BLaER1 treated with 17β-estradiol and CSF1 and Interleukin-3, amounts not matched to agents 10 nM and 100 nM (cell line): ENCODE data around the gene HCAR1.
"Not testable (repeated sequence)": the region's sequence is repeated elsewhere in the genome, so short reads cannot be mapped to it uniquely, and the experiment has no call there.

Experiments used
- H3K27ac ChIP-seq, 11 experiments: shearing (Covaris generic); formaldehyde crosslinking; 2 replicates each; pipeline ENCODE4 v1.8.1; 2022
- H3K27me3 ChIP-seq, 11 experiments: shearing (Covaris generic); formaldehyde crosslinking; 2 replicates each; pipeline ENCODE4 v1.8.1; 2022
- H3K36me3 ChIP-seq, 11 experiments: shearing (Covaris generic); formaldehyde crosslinking; 2 replicates each; pipeline ENCODE4 v1.8.1; 2022
- H3K4me1 ChIP-seq, 10 experiments: shearing (Covaris generic); formaldehyde crosslinking; 2 replicates each; pipeline ENCODE4 v1.8.1; 2022
- H3K4me2 ChIP-seq, 11 experiments: shearing (Covaris generic); formaldehyde crosslinking; 2 replicates each; pipeline ENCODE4 v1.8.1; 2022
- H3K4me3 ChIP-seq, 10 experiments: shearing (Covaris generic); formaldehyde crosslinking; 2 replicates each; pipeline ENCODE4 v1.8.1; 2022
- H3K9ac ChIP-seq, 11 experiments: shearing (Covaris generic); formaldehyde crosslinking; 2 replicates each; pipeline ENCODE4 v1.8.1; 2022
- H3K9me3 ChIP-seq, 11 experiments: shearing (Covaris generic); formaldehyde crosslinking; replicated peaks in 1 of 11; 2 replicates each; pipeline ENCODE4 v1.8.1; 2022
- H4K20me1 ChIP-seq, 11 experiments: shearing (Covaris generic); formaldehyde crosslinking; 2 replicates each; pipeline ENCODE4 v1.8.1; 2022
- Cebpa-rat ChIP-seq, 11 experiments: shearing (Covaris generic); IDR thresholded peaks; 2 replicates each; pipeline ENCODE4 v1.8.1; 2022

The HCAR1 gene

GRCh38 chr12:122725452-122726079, 5.1 kb downstream of the HCAR1 start:
- peaks cover 39 to 98% (median 59%) of the 10 kb centered on the region in 10 experiments for H3K4me1 ChIP-seq
- peak overlapping the region; percentile 43 to 94 (median 63) for H3K4me2 ChIP-seq

GRCh38 chr12:122724641-122725243, 5.9 kb downstream of the HCAR1 start:
- Histone ChIP-seq H3K4me1 (peaks cover 39 to 98% (median 64%) of the 10 kb centered on the region in 10 experiments), H3K9ac (peak overlapping the region in 5 of 11 experiments; percentile 38 to 79 (median 76); a peak in 2 of 22 replicates), H3K4me3 (no peak overlapping the region), H3K4me2 (peak overlapping the region; percentile 43 to 94 (median 63)), H3K27me3 (no peaks in the 10 kb centered on the region), H4K20me1 (no peaks in the 10 kb centered on the region), H3K27ac (peak overlapping the region; percentile 6 to 93 (median 76); a peak in 20 of 22 replicates), H3K36me3 (no peaks in the 10 kb centered on the region), H3K9me3 (no peaks in the 10 kb centered on the region)
- TF ChIP-seq Cebpa-rat (IDR thresholded peaks at IDR 0.05), result no peak

More at GRCh38 chr12:122725452-122726079, 5.1 kb downstream of the HCAR1 start:
- no peak for TF ChIP-seq Cebpa-rat (IDR thresholded peaks at IDR 0.05)
- H3K9ac ChIP-seq, result peak overlapping the region; percentile 5 to 79 (median 71); a peak in 18 of 22 replicates
- no peaks in the 10 kb centered on the region for H3K9me3 ChIP-seq
- no peaks in the 10 kb centered on the region for H3K27me3 ChIP-seq
- no peaks in the 10 kb centered on the region for H4K20me1 ChIP-seq
- peak overlapping the region in 10 of 11 experiments; percentile 47 to 93 (median 77); a peak in 19 of 22 replicates for H3K27ac ChIP-seq
- peak overlapping the region in 2 of 10 experiments; percentile 18 to 24; a peak in 1 of 20 replicates for H3K4me3 ChIP-seq
- no peaks in the 10 kb centered on the region for H3K36me3 ChIP-seq

- no peak for TF ChIP-seq Cebpa-rat (IDR thresholded peaks at IDR 0.05)
- peak overlapping the region in 8 of 11 experiments; percentile 33 to 98 (median 90); a peak in 16 of 22 replicates for H3K27ac ChIP-seq
- H3K9me3 ChIP-seq, result no peaks in the 10 kb centered on the region
- no peak overlapping the region for H3K4me3 ChIP-seq
- no peaks in the 10 kb centered on the region for H3K27me3 ChIP-seq
- H3K4me2 ChIP-seq, result peak overlapping the region in 8 of 11 experiments; percentile 4 to 94 (median 62); a peak in 11 of 22 replicates
- peaks cover 39 to 97% (median 67%) of the 10 kb centered on the region in 10 experiments for H3K4me1 ChIP-seq
- H3K9ac ChIP-seq, result peak overlapping the region in 5 of 11 experiments; percentile 35 to 80 (median 77); a peak in 9 of 22 replicates
- no peaks in the 10 kb centered on the region for H4K20me1 ChIP-seq
- no peaks in the 10 kb centered on the region for H3K36me3 ChIP-seq
Measured at GRCh38 chr12:122722387-122722786, 8.3 kb downstream of the HCAR1 start.

- no peak for TF ChIP-seq Cebpa-rat (IDR thresholded peaks at IDR 0.05)
- Histone ChIP-seq H3K9me3 (0 out of 22 replicates have a peak, but pooled peaks cover 0 to 2% (median 0%) of the 10 kb centered on the region in 11 experiments), H3K36me3 (no peaks in the 10 kb centered on the region), H3K27me3 (no peaks in the 10 kb centered on the region), H3K9ac (peak overlapping the region in 5 of 11 experiments; percentile 32 to 82 (median 65); a peak in 8 of 22 replicates), H4K20me1 (no peaks in the 10 kb centered on the region), H3K4me1 (peaks cover 33 to 93% (median 63%) of the 10 kb centered on the region in 10 experiments), H3K4me3 (no peak overlapping the region), H3K4me2 (peak overlapping the region in 6 of 11 experiments; percentile 5 to 94 (median 78); a peak in 9 of 22 replicates), H3K27ac (peak overlapping the region in 10 of 11 experiments; percentile 24 to 98 (median 80); a peak in 16 of 22 replicates)
Measured at GRCh38 chr12:122721057-122721545, 9.5 kb downstream of the HCAR1 start.

DNA sequence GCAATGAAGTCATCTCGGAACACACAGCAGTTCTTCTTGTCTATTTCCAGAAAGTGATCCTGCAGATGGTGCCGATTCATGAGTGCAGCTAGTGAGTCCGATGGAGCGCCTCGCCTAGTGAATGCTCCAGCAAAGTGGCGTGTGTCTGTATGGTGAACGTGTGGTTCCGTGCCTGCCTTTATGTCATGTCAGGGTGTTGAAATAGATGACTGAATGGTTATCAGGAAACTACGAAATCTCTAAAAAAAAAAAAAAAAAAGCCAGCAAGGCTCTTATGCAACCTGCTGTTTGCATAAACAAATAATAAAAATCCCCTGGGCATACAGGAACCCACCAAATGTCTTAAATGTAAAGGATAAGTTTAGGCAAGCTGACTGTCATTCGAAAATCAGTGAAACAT, 14.0 kb downstream of the HCAR1 start, which contains the start of gene HCAR3:
Gene HCAR3, minus strand, starts transcription at position 154 of the 400 bp plus-strand sequence. Its CDS starts 74 bp downstream, at position 80.
- H3K36me3 ChIP-seq, H3K9me3 ChIP-seq, H3K27me3 ChIP-seq, H4K20me1 ChIP-seq: not testable (repeated sequence)
- Histone ChIP-seq H3K4me3 (peak within 1 kb of the TSS in 3 of 10 experiments; percentile 51 to 61 (median 56); a peak in 6 of 20 replicates), H3K4me1 (peaks cover 0 to 63% (median 25%) of the 10 kb centered on the region in 10 experiments; a peak in 15 of 20 replicates), H3K9ac (peak within 1 kb of the TSS in 4 of 11 experiments; percentile 32 to 76 (median 60); a peak in 5 of 22 replicates), H3K27ac (peak within 1 kb of the TSS in 9 of 11 experiments; percentile 10 to 84 (median 58); a peak in 14 of 22 replicates), H3K4me2 (peak within 1 kb of the TSS in 5 of 11 experiments; percentile 26 to 84 (median 61); a peak in 9 of 22 replicates)
- TF ChIP-seq Cebpa-rat (IDR thresholded peaks at IDR 0.05), result peak in 1 of 11 experiments; percentile 53; a peak in 1 of 22 replicates

- not testable (repeated sequence) for H3K27me3 ChIP-seq, H3K9me3 ChIP-seq
Measured at GRCh38 chr12:122715211-122715610, 15.4 kb downstream of the HCAR1 start.

DNA sequence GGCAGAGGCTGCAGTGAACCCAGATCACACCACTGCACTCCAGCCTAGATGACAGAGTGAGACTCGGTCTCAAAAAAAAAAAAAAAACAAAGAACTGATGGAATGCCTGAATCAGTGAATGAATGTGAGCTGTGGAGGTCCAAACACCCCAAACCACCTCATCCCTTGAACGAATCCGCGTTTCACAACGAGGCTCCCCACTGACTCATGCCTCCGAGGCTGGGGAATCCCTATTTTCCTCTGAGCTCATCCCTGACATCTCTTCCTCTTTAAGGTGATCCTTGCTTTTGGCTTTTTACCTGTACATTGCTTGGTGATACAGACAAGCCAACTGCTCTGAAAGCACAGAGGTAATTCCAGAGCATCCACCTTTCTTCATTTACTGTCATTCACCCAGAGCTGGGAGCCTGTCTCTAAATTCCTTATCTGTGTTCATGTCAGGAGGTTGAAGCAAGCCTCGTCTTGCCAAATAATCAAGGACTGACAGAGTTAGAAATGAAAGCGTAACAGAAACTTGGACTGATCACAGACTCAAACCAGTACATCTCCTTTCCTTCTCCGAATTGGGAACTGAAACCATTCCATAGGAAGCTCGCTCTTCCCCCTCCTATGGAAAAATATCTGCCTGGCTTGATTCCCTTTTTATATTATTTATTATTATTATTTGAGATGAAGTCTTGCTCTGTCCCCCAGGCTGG, 17.0 kb downstream of the HCAR1 start:
- H3K9ac ChIP-seq, result peak overlapping the region in 3 of 11 experiments; percentile 58 to 74 (median 69); a peak in 3 of 22 replicates
- peak overlapping the region in 2 of 11 experiments; percentile 35 to 54; a peak in 2 of 22 replicates for H3K27ac ChIP-seq
- peak overlapping the region in 3 of 10 experiments; percentile 51 to 61 (median 56); a peak in 6 of 20 replicates for H3K4me3 ChIP-seq
- not testable (repeated sequence) for H3K27me3 ChIP-seq, H3K36me3 ChIP-seq, H3K9me3 ChIP-seq, H4K20me1 ChIP-seq
- peak overlapping the region in 5 of 11 experiments; percentile 28 to 84 (median 61); a peak in 6 of 22 replicates for H3K4me2 ChIP-seq
- H3K4me1 ChIP-seq, result peaks cover 0 to 45% (median 7%) of the 10 kb centered on the region in 10 experiments; a peak in 9 of 20 replicates

More at GRCh38 chr12:122715211-122715610, 15.4 kb downstream of the HCAR1 start:
- not testable (repeated sequence) for H3K36me3 ChIP-seq, H4K20me1 ChIP-seq
- peak overlapping the region in 3 of 10 experiments; percentile 51 to 61 (median 56); a peak in 6 of 20 replicates for H3K4me3 ChIP-seq
- H3K4me2 ChIP-seq, result peak overlapping the region in 4 of 11 experiments; percentile 37 to 84 (median 67); a peak in 8 of 22 replicates
- peak overlapping the region in 3 of 11 experiments; percentile 58 to 74 (median 74); a peak in 5 of 22 replicates for H3K9ac ChIP-seq
- H3K27ac ChIP-seq, result peak overlapping the region in 4 of 11 experiments; percentile 38 to 66 (median 53); a peak in 6 of 22 replicates
- peaks cover 0 to 61% (median 15%) of the 10 kb centered on the region in 10 experiments; a peak in 15 of 20 replicates for H3K4me1 ChIP-seq

DNA sequence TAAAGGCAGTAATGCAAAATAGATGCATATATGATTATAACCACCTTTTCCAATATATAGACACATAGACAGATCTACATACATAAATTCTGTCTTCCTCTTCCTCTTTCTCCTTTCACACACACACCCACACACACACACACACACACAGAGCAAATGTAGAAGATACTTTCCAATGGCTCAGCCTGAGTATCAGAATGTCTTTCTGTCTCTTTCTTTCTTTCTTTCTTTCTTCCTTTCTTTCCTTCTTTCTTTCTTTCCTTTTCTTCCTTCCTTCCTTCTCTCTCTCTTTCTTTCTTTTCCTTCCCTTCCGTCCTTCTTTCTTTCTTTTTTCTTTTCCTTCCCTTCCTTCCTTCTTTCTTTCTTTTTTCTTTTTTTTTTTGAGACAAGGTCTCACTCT, 19.4 kb downstream of the HCAR1 start:
- peak overlapping the region in 3 of 11 experiments; percentile 35 to 52 (median 51); a peak in 6 of 22 replicates for H3K27ac ChIP-seq
- 0 out of 20 replicates have a peak overlapping the region, but pooled peaks of 1 of the 10 experiments have one; percentile 9 for H3K4me3 ChIP-seq
- H3K36me3 ChIP-seq, H4K20me1 ChIP-seq, H3K27me3 ChIP-seq, H3K9me3 ChIP-seq: not testable (repeated sequence)
- H3K4me2 ChIP-seq, result peak overlapping the region in 4 of 11 experiments; percentile 7 to 73 (median 57); a peak in 6 of 22 replicates
- H3K4me1 ChIP-seq, result peaks cover 0 to 26% (median 5%) of the 10 kb centered on the region in 10 experiments; a peak in 9 of 20 replicates
- peak overlapping the region in 2 of 11 experiments; percentile 15 to 59; a peak in 2 of 22 replicates for H3K9ac ChIP-seq

- not testable (repeated sequence) for H3K36me3 ChIP-seq, H3K27me3 ChIP-seq, H3K4me3 ChIP-seq, H4K20me1 ChIP-seq, H3K9me3 ChIP-seq, H3K9ac ChIP-seq, H3K27ac ChIP-seq
- Histone ChIP-seq H3K4me1 (peaks cover 0 to 22% (median 4%) of the 10 kb centered on the region in 10 experiments; a peak in 9 of 20 replicates), H3K4me2 (peak overlapping the region in 2 of 11 experiments; percentile 60 to 73; a peak in 2 of 22 replicates)
Measured at GRCh38 chr12:122710341-122710740, 20.3 kb downstream of the HCAR1 start.

DNA sequence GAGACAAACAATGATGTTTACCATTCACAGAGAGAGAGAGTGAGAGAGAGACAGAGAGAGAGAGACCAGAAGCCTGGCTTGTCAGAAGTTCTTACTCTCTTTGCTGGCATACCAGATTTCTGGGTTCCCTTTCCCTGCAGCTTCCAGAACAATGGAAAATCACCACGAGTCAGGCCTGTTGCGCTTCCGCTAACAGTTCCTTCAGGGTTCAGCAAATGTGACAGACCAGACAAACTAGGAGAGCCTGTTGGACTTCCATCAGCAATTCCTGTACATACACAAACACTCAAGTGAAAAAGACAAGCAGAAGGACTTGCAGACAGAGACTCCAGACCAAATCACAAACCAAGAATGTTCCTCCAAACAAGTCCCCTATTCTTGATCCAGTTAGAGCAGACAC, 21.4 kb downstream of the HCAR1 start:
- not testable (repeated sequence) for H3K4me3 ChIP-seq
- H3K4me1 ChIP-seq, result peaks cover 0 to 22% (median 4%) of the 10 kb centered on the region in 10 experiments; a peak in 9 of 20 replicates

GRCh38 chr12:122703841-122704240, 26.8 kb downstream of the HCAR1 start:
- not testable (repeated sequence) for H3K9me3 ChIP-seq

More for the DNA sequence above, 21.4 kb downstream of the HCAR1 start:
- not testable (repeated sequence) for H4K20me1 ChIP-seq, H3K27me3 ChIP-seq, H3K9me3 ChIP-seq, H3K4me2 ChIP-seq, H3K27ac ChIP-seq, H3K36me3 ChIP-seq, H3K9ac ChIP-seq

More at GRCh38 chr12:122703841-122704240, 26.8 kb downstream of the HCAR1 start:
- not testable (repeated sequence) for H3K4me3 ChIP-seq, H4K20me1 ChIP-seq, H3K27me3 ChIP-seq, H3K36me3 ChIP-seq
- Histone ChIP-seq H3K4me2 (peak overlapping the region in 4 of 11 experiments; percentile 44 to 82 (median 74); a peak in 6 of 22 replicates), H3K9ac (peak overlapping the region in 2 of 11 experiments; percentile 18 to 26; a peak in 2 of 22 replicates), H3K4me1 (peaks cover 0 to 41% (median 7%) of the 10 kb centered on the region in 10 experiments; a peak in 9 of 20 replicates), H3K27ac (peak overlapping the region in 5 of 11 experiments; percentile 32 to 72 (median 60); a peak in 8 of 22 replicates)
